ENCODE results near the gene BCL7C.
"Not testable (repeated sequence)": the region's sequence is repeated elsewhere in the genome, so short reads cannot be mapped to it uniquely, and the experiment has no call there.

Gene BCL7C

GRCh38 chr16:30882429-30883310 lies 11.2 kb downstream of the BCL7C start:
- Histone ChIP-seq H3K9me3 (ENCODE audit: low read length) (no peaks in the 10 kb centered on the region), H3K36me3 (ENCODE audit: insufficient read depth, low read length) (peaks cover 34% of the 10 kb centered on the region), H2AFZ (ENCODE audit: low read depth, low read length) (no peak overlapping the region), H3K4me3 (ENCODE audit: low read length) (no peak overlapping the region), H3K4me1 (ENCODE audit: insufficient read depth, low read length) (no peaks in the 10 kb centered on the region), H3K27me3 (ENCODE audit: insufficient read depth, low read length) (no peaks in the 10 kb centered on the region)

GRCh38 chr16:30876867-30877266 lies 17.0 kb downstream of the BCL7C start:
- Histone ChIP-seq H2AFZ (ENCODE audit: low read depth, low read length) (no peak overlapping the region), H3K4me1 (ENCODE audit: insufficient read depth, low read length) (peaks cover 17% of the 10 kb centered on the region), H3K36me3 (ENCODE audit: insufficient read depth, low read length) (peaks cover 9% of the 10 kb centered on the region), H3K27me3 (ENCODE audit: insufficient read depth, low read length) (no peaks in the 10 kb centered on the region), H3K4me3 (ENCODE audit: low read length) (peak overlapping the region; percentile 69), H3K9me3 (ENCODE audit: low read length) (no peaks in the 10 kb centered on the region)

DNA sequence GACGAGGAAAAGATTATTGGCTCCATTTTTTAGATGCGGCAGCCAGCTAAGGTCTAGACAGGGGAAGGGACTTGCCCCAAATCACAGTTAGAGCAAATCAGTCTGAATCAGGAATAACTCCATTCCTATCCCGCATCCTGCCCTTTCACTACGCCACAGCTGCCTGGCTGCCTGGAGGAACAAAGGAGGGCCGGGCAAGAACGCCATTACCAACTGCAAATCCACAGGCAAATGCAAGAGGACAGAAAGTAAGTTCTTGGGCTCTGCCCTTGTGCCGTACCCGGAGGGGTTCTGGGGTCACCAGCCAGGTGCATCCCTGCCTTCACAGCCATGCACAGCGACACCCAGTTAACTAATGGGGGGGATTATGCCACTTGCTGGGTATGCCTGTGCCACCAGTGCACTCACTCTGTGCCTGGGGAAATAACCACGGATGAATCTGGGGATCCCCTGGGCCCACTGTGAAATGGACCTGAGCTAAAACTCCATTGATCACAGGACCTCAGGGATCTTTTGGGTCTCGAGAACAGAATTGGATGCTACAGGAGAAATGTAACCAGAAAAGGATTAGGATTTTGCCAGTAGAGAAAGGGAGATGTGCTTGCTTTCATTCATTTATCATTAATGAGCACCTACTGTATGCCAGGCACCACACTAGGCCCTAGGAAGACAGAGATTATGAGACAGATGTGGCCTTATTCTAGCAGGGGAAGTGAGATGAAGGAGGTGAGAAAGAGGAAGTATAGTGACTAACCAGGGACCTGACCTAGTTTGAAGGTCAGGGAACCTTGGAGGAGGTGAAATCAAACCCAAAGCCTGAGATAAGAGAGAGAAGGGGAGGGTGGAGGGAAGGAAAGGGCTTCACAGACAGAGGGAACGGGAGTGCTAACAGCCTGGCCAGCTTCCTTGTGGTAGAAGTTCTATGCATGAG lies 17.7 kb downstream of the BCL7C start:
- Histone ChIP-seq H3K36me3 (ENCODE audit: insufficient read depth, low read length) (peaks cover 9% of the 10 kb centered on the region), H3K9me3 (ENCODE audit: low read length) (no peaks in the 10 kb centered on the region), H3K4me1 (ENCODE audit: insufficient read depth, low read length) (peaks cover 17% of the 10 kb centered on the region), H2AFZ (ENCODE audit: low read depth, low read length) (peak overlapping the region; percentile 6), H3K27me3 (ENCODE audit: insufficient read depth, low read length) (no peaks in the 10 kb centered on the region), H3K4me3 (ENCODE audit: low read length) (peak overlapping the region; percentile 69)

- peak overlapping the region; percentile 69 for H3K4me3 ChIP-seq (ENCODE audit: low read length)
- no peaks in the 10 kb centered on the region for H3K27me3 ChIP-seq (ENCODE audit: insufficient read depth, low read length)
- H3K9me3 ChIP-seq (ENCODE audit: low read length): no peaks in the 10 kb centered on the region
- peaks cover 17% of the 10 kb centered on the region for H3K4me1 ChIP-seq (ENCODE audit: insufficient read depth, low read length)
- H3K36me3 ChIP-seq (ENCODE audit: insufficient read depth, low read length): peaks cover 9% of the 10 kb centered on the region
- H2AFZ ChIP-seq (ENCODE audit: low read depth, low read length): peak overlapping the region; percentile 15
These were observed 18.8 kb downstream of the BCL7C start for GRCh38 chr16:30874821-30875717.

GRCh38 chr16:30874244-30874820 lies 19.5 kb downstream of the BCL7C start:
- peak overlapping the region; percentile 69 for H3K4me3 ChIP-seq (ENCODE audit: low read length)
- peak overlapping the region; percentile 15 for H2AFZ ChIP-seq (ENCODE audit: low read depth, low read length)
- no peaks in the 10 kb centered on the region for H3K27me3 ChIP-seq (ENCODE audit: insufficient read depth, low read length)
- no peaks in the 10 kb centered on the region for H3K9me3 ChIP-seq (ENCODE audit: low read length)
- H3K4me1 ChIP-seq (ENCODE audit: insufficient read depth, low read length): peaks cover 17% of the 10 kb centered on the region
- peaks cover 8% of the 10 kb centered on the region for H3K36me3 ChIP-seq (ENCODE audit: insufficient read depth, low read length)

- Histone ChIP-seq H3K9me3 (ENCODE audit: low read length) (no peaks in the 10 kb centered on the region), H2AFZ (ENCODE audit: low read depth, low read length) (no peak overlapping the region), H3K27me3 (ENCODE audit: insufficient read depth, low read length) (no peaks in the 10 kb centered on the region), H3K4me3 (ENCODE audit: low read length) (no peak overlapping the region), H3K4me1 (ENCODE audit: insufficient read depth, low read length) (peaks cover 7% of the 10 kb centered on the region), H3K36me3 (ENCODE audit: insufficient read depth, low read length) (peaks cover 3% of the 10 kb centered on the region)
These were observed 23.0 kb downstream of the BCL7C start for GRCh38 chr16:30870904-30871303.

GRCh38 chr16:30867747-30868146 lies 26.1 kb downstream of the BCL7C start:
- no peaks in the 10 kb centered on the region for H3K4me1 ChIP-seq (ENCODE audit: insufficient read depth, low read length)
- no peak overlapping the region for H3K4me3 ChIP-seq (ENCODE audit: low read length)
- H2AFZ ChIP-seq (ENCODE audit: low read depth, low read length): no peak overlapping the region
- H3K9me3 ChIP-seq (ENCODE audit: low read length): no peaks in the 10 kb centered on the region
- H3K27me3 ChIP-seq (ENCODE audit: insufficient read depth, low read length): no peaks in the 10 kb centered on the region
- peaks cover 3% of the 10 kb centered on the region for H3K36me3 ChIP-seq (ENCODE audit: insufficient read depth, low read length)

- H3K27me3 ChIP-seq (ENCODE audit: insufficient read depth, low read length): no peaks in the 10 kb centered on the region
- no peak overlapping the region for H2AFZ ChIP-seq (ENCODE audit: low read depth, low read length)
These were observed 27.8 kb downstream of the BCL7C start for GRCh38 chr16:30866031-30866430.

DNA sequence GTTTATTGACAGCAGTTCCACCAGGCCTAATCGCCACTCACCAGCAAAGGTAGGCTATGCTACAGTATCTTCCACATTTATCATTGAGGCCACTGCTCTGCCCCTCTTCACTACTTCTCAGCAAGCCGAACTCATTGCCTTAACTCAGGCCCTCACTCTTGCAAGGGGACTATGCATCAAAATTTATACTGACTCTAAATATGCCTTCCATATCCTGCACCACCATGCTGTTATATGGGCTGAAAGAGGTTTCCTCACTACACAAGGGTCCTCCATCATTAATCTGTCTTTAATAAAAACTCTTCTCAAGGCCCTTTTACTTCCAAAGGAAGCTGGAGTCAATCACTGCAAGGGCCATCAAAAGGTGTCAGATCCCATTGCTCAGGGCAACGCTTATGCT lies 30.7 kb downstream of the BCL7C start:
- H3K27me3 ChIP-seq (ENCODE audit: insufficient read depth, low read length); H3K4me3 ChIP-seq (ENCODE audit: low read length); H3K9me3 ChIP-seq (ENCODE audit: low read length); H3K36me3 ChIP-seq (ENCODE audit: insufficient read depth, low read length); H3K4me1 ChIP-seq (ENCODE audit: insufficient read depth, low read length); H2AFZ ChIP-seq (ENCODE audit: low read depth, low read length): not testable (repeated sequence)

More at GRCh38 chr16:30866031-30866430, 27.8 kb downstream of the BCL7C start:
- no peak overlapping the region for H3K4me3 ChIP-seq (ENCODE audit: low read length)
- no peaks in the 10 kb centered on the region for H3K36me3 ChIP-seq (ENCODE audit: insufficient read depth, low read length)
- no peaks in the 10 kb centered on the region for H3K9me3 ChIP-seq (ENCODE audit: low read length)
- H3K4me1 ChIP-seq (ENCODE audit: insufficient read depth, low read length): no peaks in the 10 kb centered on the region

DNA sequence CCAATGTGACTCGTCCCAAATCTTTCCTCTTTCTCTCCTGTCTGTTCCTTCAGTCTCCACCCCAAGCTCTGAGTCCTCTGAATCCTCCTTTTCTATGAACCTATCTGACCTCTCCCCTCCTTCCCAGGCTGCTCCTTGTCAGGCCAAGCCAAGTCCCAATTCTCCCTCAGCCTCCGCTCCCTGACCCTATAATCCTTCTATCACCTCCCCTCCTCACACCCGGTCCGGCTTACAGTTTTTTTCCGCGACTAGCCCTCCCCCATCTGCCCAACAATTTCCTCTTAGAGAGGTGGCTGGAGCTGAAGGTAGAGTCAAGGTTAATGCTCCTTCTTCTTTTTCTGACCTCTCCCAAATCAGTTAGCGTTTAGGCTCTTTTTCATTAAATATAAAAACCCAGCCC lies 33.1 kb downstream of the BCL7C start:
- H2AFZ ChIP-seq (ENCODE audit: low read depth, low read length); H3K9me3 ChIP-seq (ENCODE audit: low read length); H3K4me1 ChIP-seq (ENCODE audit: insufficient read depth, low read length); H3K36me3 ChIP-seq (ENCODE audit: insufficient read depth, low read length); H3K4me3 ChIP-seq (ENCODE audit: low read length); H3K27me3 ChIP-seq (ENCODE audit: insufficient read depth, low read length): not testable (repeated sequence)

- no peaks in the 10 kb centered on the region for H3K9me3 ChIP-seq (ENCODE audit: low read length)
- no peak overlapping the region for H3K4me3 ChIP-seq (ENCODE audit: low read length)
- no peaks in the 10 kb centered on the region for H3K27me3 ChIP-seq (ENCODE audit: insufficient read depth, low read length)
- no peak overlapping the region for H2AFZ ChIP-seq (ENCODE audit: low read depth, low read length)
- H3K36me3 ChIP-seq (ENCODE audit: insufficient read depth, low read length): peaks cover 5% of the 10 kb centered on the region
- no peaks in the 10 kb centered on the region for H3K4me1 ChIP-seq (ENCODE audit: insufficient read depth, low read length)
These were observed 35.0 kb downstream of the BCL7C start for GRCh38 chr16:30858829-30859423.

GRCh38 chr16:30858111-30858495 lies 35.8 kb downstream of the BCL7C start:
- no peak overlapping the region for H3K4me3 ChIP-seq (ENCODE audit: low read length)

More at GRCh38 chr16:30858111-30858495, 35.8 kb downstream of the BCL7C start:
- Histone ChIP-seq H3K36me3 (ENCODE audit: insufficient read depth, low read length) (peaks cover 9% of the 10 kb centered on the region), H3K4me1 (ENCODE audit: insufficient read depth, low read length) (no peaks in the 10 kb centered on the region), H3K9me3 (ENCODE audit: low read length) (peaks cover 1% of the 10 kb centered on the region), H2AFZ (ENCODE audit: low read depth, low read length) (no peak overlapping the region), H3K27me3 (ENCODE audit: insufficient read depth, low read length) (no peaks in the 10 kb centered on the region)
